Bronchial epithelial cell (primary cell): ENCODE data around the gene DGKD. TPM values are rescaled to one million over a fixed set of nuclear protein-coding genes. Genes with fewer than 3 reads are reported as not detected.

ENCODE experiments used
- DNase-seq: peaks from one replicate; pipeline ENCODE4 v3.0.0-alpha.2; 2010; ENCODE audit warnings: low read depth
- FAIRE-seq: peaks from 2 replicates; lab custom pipeline; 2011; peaks lifted over from hg19 to GRCh38; lab: Jason Lieb, UNC
- H3K27me3 ChIP-seq: 2 replicates; pipeline ENCODE4 v1.5.1; 2011; ENCODE audit warnings: low read length; ENCODE audit not compliant: control insufficient read depth, insufficient read depth
- H3K36me3 ChIP-seq: 2 replicates; pipeline ENCODE4 v1.5.1; 2011; ENCODE audit warnings: low read length; ENCODE audit not compliant: control insufficient read depth, insufficient read depth
- H3K4me3 ChIP-seq: 2 replicates; pipeline ENCODE4 v1.5.1; 2011; ENCODE audit warnings: mild to moderate bottlenecking, low read depth, low read length, control low read depth
- total RNA-seq: library from RNA; depleted of rRNA; stranded (reverse); fragments of >200 nt; gene quantifications from 2 replicates; pipeline ENCODE4 v1.2.1, GENCODE V29; 2014
- TF ChIP-seq, protein P1 (sequence below): IDR thresholded peaks from 2 replicates; pipeline ENCODE4 v1.5.1; 2011; ENCODE audit warnings: mild to moderate bottlenecking, moderate library complexity, low read length, control low read depth, inconsistent platforms; ENCODE audit not compliant: insufficient read depth, severe bottlenecking

Gene DGKD
- total RNA-seq, 1 donor from 2014 or later: 14.5 TPM

DNA sequence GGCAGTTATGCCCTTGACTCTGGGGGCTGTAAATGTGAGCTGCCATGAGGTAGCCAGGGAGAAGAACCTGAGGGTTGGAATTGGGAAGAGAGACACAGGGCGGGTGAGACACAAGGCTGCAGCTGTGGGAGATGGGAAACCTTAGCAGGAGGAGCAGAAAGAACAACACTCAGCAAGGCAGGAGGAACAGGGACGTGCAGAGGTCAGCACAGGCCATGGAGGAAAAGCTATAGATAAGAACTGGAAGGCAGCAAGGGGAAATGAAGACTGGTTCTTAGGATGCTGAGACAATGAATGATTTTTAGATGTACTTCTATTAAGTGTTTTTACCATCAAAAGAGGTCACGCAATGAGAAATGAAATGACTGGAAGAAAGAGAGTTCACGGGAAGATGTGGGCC, 132.1 kb downstream of the DGKD start:
- TF ChIP-seq, protein P1, sequence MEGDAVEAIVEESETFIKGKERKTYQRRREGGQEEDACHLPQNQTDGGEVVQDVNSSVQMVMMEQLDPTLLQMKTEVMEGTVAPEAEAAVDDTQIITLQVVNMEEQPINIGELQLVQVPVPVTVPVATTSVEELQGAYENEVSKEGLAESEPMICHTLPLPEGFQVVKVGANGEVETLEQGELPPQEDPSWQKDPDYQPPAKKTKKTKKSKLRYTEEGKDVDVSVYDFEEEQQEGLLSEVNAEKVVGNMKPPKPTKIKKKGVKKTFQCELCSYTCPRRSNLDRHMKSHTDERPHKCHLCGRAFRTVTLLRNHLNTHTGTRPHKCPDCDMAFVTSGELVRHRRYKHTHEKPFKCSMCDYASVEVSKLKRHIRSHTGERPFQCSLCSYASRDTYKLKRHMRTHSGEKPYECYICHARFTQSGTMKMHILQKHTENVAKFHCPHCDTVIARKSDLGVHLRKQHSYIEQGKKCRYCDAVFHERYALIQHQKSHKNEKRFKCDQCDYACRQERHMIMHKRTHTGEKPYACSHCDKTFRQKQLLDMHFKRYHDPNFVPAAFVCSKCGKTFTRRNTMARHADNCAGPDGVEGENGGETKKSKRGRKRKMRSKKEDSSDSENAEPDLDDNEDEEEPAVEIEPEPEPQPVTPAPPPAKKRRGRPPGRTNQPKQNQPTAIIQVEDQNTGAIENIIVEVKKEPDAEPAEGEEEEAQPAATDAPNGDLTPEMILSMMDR: no peak
- Histone ChIP-seq H3K27me3 (no peaks in the 10 kb centered on the region), H3K36me3 (no peaks in the 10 kb centered on the region), H3K4me3 (no peak overlapping the region)
- FAIRE-seq (no peak), DNase-seq (no peak)

DNA sequence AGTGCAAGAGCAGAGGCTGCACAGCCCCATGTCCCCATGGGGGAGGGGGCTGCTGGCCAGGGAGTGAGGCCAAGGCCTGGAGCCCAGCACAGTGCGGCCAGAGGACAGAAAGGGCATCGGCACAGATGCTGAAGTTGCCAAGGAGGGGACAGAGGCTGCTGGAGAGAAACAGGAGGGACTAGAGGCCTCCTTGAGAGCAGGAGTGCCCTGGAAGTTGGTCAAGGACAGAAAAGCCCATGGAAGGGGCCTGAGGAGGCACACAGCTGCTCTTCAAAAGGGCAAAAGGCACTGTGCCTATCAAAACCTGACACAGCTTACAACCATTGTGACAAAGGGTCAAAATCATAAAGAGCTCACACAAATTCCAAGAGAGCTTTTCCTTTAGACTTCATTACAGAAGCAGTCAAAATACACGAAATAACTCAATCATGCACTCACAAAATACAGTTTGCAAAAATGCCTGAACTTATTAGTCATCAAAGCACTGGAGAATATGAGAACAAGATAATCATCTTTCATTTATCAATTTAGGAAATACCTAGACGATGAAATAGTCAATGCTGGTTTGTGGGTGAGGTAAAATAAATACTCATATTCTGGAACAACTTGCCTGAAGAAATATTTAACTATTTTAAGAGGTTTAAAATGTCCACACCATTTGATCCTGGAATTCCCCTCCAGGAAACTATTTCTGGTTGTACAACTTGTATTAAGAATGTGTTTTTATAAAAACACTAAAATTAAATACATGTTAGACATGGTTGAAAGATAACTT, 132.7 kb downstream of the DGKD start:
- FAIRE-seq (no peak), DNase-seq (peak; percentile 93)
- TF ChIP-seq, protein P1: no peak
- Histone ChIP-seq H3K27me3 (no peaks in the 10 kb centered on the region), H3K36me3 (no peaks in the 10 kb centered on the region), H3K4me3 (no peak overlapping the region)

DNA sequence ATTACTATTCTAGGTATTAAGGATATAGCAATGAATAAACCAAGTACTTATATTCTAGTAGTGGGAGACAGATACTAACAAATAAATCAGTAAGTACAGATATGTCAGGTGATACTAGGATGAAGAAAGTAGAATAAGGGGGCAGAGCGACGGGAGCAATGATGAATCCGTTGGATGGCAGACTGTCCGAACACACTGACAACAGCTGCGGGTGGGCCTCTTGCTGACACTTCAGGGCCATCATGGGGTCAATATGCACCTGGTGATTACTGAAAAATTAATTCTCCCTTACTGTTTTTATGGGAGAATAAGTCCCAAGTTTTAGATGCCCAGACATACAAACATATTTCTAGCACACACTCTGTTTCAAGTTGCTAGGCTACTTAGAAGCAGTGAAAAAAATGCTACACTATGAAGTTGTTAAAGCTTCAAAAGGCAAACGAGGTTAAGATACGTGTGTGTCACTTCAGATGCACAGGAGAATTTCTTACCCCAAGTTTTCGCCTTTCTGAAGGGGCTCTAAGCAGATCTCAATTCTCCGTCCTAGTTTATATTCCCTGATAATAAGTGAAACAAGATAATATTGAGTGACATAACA, 133.6 kb downstream of the DGKD start:
- TF ChIP-seq, protein P1: no peak
- DNase-seq (peak; percentile 23), FAIRE-seq (no peak)
- Histone ChIP-seq H3K36me3 (no peaks in the 10 kb centered on the region), H3K27me3 (no peaks in the 10 kb centered on the region), H3K4me3 (no peak overlapping the region)

DNA sequence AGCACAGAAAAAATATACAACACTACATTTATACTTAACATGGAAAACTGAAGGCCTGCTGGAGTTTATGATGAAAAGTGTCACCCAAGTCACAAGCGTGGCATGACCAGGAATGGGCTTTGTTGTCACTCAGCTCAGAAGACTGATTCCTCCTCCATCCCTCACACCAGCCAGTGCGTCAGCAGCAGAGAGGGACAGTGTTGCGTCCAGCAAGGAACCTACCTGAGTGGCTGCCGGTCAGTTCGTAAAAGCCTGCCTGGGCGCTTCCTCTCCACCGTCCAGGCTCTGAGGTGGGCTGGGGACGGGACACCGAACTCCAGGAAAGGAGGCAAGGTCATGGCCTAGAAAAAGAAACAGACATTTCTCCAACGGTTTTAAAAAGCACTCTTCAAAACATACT, 134.8 kb downstream of the DGKD start:
- Histone ChIP-seq H3K4me3 (no peak overlapping the region), H3K27me3 (no peaks in the 10 kb centered on the region), H3K36me3 (no peaks in the 10 kb centered on the region)
- no peak for FAIRE-seq
- no peak for DNase-seq
- TF ChIP-seq, protein P1: no peak

DNA sequence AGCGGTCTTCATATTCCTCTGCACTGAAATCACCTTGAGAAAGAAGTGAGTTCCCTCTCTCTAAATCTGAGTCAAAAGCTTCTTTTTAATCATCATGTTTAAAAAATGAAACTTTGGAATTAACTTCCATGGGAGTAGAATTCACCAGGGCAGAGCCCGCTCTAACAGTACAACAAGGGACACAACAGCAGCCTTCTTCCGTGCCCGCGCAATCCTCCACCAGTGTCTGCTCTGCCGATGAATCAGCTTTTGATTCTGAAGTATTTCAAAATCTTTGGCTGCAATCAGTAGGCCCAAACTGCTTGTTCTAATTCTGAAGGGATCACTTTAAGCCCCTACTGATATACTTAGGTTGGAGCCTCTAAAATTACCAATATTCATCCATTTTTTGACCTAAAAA, 135.4 kb downstream of the DGKD start:
- H3K27me3 ChIP-seq: no peaks in the 10 kb centered on the region
- DNase-seq: peak; percentile 72
- no peak for FAIRE-seq
- no peaks in the 10 kb centered on the region for H3K36me3 ChIP-seq
- TF ChIP-seq, protein P1: no peak
- no peak overlapping the region for H3K4me3 ChIP-seq
